Measurements from ENCODE around the gene PTTG2. TPM values are rescaled to one million over a fixed set of nuclear protein-coding genes. Genes with fewer than 3 reads are reported as not detected.

PTTG2 gene
- total and polyA plus RNA-seq, 2 experiments from 2014 or later, result 1.1 TPM; not detected in 1

DNA sequence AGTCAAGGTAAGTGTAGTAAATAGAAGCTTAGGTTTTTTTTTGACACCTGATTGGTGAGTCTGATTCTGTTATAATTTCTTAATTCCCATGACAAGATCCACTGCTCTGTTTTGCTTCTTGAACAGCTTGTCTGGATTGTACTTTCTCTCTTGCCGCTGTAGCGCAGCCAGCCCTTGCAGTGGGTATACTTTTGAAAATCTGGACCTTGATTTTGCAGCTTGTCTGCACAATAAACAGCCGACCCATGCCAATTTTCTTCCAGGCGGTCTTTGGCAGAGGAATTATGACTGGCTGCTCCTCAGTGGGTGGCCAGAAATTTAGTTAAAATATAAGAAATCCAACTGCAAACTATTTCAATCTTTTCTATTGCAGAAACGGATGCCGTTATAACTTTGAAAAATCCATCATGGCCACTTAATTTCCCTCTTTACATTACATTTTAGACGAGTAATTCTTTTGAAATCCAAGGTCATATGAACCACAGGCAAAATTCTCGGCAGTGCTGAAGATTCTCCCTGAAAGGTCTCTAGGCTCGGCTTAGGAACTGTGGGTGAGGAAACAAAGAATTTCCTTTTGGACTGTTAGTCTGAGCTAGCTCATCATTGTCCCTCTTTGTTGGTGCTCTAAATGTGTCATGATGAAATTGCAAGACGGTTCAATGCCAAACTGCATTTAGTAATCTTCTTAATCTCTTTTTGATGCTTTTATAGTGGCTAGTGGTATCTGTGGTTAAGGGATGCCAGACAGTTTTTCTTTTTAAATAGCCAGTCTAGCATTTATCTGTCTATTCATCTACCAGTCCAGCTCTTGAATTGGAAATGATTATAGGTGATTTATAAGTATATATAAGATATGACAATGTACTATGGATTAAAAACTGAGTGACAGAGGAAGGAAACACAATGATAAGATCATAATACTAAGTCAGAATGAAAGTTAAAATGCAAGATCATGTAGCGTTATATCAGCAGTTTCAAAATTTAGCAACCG, 31.5 kb upstream of the PTTG2 start:
- no peak for ATAC-seq
- H3K9me2 ChIP-seq (ENCODE audit: insufficient read depth), result no peaks in the 10 kb centered on the region
- no peak overlapping the region for H3K27ac Mint-ChIP-seq
- H3K4me3 Mint-ChIP-seq, result no peak overlapping the region
- no peaks in the 10 kb centered on the region for H3K27me3 Mint-ChIP-seq (ENCODE audit: insufficient read depth, low read depth, poor library complexity)
- TF ChIP-seq CREB1 (CRISPR knock-in tag; IDR thresholded peaks at IDR 0.05; ENCODE audit: low read depth) (no peak), EZH2phosphoT487 (IDR thresholded peaks at IDR 0.05; ENCODE audit: unreplicated experiment) (no peak), JUNB (IDR thresholded peaks at IDR 0.05; ENCODE audit: unreplicated experiment) (no peak), STAT1 (IDR thresholded peaks at IDR 0.05; ENCODE audit: unreplicated experiment) (no peak), ZNF114 (CRISPR knock-in tag; IDR thresholded peaks at IDR 0.05) (no peak), ZNF331 (CRISPR knock-in tag; IDR thresholded peaks at IDR 0.05; ENCODE audit: low read depth) (no peak), NANOG (IDR thresholded peaks at IDR 0.05; ENCODE audit: borderline replicate concordance) (no peak)
- TF ChIP-seq, protein P1, sequence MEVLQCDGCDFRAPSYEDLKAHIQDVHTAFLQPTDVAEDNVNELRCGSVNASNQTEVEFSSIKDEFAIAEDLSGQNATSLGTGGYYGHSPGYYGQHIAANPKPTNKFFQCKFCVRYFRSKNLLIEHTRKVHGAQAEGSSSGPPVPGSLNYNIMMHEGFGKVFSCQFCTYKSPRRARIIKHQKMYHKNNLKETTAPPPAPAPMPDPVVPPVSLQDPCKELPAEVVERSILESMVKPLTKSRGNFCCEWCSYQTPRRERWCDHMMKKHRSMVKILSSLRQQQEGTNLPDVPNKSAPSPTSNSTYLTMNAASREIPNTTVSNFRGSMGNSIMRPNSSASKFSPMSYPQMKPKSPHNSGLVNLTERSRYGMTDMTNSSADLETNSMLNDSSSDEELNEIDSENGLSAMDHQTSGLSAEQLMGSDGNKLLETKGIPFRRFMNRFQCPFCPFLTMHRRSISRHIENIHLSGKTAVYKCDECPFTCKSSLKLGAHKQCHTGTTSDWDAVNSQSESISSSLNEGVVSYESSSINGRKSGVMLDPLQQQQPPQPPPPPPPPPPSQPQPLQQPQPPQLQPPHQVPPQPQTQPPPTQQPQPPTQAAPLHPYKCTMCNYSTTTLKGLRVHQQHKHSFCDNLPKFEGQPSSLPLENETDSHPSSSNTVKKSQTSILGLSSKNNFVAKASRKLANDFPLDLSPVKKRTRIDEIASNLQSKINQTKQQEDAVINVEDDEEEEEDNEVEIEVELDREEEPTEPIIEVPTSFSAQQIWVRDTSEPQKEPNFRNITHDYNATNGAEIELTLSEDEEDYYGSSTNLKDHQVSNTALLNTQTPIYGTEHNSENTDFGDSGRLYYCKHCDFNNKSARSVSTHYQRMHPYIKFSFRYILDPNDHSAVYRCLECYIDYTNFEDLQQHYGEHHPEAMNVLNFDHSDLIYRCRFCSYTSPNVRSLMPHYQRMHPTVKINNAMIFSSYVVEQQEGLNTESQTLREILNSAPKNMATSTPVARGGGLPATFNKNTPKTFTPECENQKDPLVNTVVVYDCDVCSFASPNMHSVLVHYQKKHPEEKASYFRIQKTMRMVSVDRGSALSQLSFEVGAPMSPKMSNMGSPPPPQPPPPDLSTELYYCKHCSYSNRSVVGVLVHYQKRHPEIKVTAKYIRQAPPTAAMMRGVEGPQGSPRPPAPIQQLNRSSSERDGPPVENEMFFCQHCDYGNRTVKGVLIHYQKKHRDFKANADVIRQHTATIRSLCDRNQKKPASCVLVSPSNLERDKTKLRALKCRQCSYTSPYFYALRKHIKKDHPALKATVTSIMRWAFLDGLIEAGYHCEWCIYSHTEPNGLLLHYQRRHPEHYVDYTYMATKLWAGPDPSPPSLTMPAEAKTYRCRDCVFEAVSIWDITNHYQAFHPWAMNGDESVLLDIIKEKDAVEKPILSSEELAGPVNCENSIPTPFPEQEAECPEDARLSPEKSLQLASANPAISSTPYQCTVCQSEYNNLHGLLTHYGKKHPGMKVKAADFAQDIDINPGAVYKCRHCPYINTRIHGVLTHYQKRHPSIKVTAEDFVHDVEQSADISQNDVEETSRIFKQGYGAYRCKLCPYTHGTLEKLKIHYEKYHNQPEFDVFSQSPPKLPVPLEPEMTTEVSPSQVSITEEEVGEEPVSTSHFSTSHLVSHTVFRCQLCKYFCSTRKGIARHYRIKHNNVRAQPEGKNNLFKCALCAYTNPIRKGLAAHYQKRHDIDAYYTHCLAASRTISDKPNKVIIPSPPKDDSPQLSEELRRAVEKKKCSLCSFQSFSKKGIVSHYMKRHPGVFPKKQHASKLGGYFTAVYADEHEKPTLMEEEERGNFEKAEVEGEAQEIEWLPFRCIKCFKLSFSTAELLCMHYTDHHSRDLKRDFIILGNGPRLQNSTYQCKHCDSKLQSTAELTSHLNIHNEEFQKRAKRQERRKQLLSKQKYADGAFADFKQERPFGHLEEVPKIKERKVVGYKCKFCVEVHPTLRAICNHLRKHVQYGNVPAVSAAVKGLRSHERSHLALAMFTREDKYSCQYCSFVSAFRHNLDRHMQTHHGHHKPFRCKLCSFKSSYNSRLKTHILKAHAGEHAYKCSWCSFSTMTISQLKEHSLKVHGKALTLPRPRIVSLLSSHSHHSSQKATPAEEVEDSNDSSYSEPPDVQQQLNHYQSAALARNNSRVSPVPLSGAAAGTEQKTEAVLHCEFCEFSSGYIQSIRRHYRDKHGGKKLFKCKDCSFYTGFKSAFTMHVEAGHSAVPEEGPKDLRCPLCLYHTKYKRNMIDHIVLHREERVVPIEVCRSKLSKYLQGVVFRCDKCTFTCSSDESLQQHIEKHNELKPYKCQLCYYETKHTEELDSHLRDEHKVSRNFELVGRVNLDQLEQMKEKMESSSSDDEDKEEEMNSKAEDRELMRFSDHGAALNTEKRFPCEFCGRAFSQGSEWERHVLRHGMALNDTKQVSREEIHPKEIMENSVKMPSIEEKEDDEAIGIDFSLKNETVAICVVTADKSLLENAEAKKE (CRISPR knock-in tag; IDR thresholded peaks at IDR 0.05), result no peak
- TF ChIP-seq, protein P2, sequence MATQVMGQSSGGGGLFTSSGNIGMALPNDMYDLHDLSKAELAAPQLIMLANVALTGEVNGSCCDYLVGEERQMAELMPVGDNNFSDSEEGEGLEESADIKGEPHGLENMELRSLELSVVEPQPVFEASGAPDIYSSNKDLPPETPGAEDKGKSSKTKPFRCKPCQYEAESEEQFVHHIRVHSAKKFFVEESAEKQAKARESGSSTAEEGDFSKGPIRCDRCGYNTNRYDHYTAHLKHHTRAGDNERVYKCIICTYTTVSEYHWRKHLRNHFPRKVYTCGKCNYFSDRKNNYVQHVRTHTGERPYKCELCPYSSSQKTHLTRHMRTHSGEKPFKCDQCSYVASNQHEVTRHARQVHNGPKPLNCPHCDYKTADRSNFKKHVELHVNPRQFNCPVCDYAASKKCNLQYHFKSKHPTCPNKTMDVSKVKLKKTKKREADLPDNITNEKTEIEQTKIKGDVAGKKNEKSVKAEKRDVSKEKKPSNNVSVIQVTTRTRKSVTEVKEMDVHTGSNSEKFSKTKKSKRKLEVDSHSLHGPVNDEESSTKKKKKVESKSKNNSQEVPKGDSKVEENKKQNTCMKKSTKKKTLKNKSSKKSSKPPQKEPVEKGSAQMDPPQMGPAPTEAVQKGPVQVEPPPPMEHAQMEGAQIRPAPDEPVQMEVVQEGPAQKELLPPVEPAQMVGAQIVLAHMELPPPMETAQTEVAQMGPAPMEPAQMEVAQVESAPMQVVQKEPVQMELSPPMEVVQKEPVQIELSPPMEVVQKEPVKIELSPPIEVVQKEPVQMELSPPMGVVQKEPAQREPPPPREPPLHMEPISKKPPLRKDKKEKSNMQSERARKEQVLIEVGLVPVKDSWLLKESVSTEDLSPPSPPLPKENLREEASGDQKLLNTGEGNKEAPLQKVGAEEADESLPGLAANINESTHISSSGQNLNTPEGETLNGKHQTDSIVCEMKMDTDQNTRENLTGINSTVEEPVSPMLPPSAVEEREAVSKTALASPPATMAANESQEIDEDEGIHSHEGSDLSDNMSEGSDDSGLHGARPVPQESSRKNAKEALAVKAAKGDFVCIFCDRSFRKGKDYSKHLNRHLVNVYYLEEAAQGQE (IDR thresholded peaks at IDR 0.05; ENCODE audit: unreplicated experiment), result no peak
- TF ChIP-seq, protein P3, sequence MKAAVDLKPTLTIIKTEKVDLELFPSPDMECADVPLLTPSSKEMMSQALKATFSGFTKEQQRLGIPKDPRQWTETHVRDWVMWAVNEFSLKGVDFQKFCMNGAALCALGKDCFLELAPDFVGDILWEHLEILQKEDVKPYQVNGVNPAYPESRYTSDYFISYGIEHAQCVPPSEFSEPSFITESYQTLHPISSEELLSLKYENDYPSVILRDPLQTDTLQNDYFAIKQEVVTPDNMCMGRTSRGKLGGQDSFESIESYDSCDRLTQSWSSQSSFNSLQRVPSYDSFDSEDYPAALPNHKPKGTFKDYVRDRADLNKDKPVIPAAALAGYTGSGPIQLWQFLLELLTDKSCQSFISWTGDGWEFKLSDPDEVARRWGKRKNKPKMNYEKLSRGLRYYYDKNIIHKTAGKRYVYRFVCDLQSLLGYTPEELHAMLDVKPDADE (IDR thresholded peaks at IDR 0.05), result no peak
- TF ChIP-seq, protein P4, sequence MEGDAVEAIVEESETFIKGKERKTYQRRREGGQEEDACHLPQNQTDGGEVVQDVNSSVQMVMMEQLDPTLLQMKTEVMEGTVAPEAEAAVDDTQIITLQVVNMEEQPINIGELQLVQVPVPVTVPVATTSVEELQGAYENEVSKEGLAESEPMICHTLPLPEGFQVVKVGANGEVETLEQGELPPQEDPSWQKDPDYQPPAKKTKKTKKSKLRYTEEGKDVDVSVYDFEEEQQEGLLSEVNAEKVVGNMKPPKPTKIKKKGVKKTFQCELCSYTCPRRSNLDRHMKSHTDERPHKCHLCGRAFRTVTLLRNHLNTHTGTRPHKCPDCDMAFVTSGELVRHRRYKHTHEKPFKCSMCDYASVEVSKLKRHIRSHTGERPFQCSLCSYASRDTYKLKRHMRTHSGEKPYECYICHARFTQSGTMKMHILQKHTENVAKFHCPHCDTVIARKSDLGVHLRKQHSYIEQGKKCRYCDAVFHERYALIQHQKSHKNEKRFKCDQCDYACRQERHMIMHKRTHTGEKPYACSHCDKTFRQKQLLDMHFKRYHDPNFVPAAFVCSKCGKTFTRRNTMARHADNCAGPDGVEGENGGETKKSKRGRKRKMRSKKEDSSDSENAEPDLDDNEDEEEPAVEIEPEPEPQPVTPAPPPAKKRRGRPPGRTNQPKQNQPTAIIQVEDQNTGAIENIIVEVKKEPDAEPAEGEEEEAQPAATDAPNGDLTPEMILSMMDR (conservative IDR thresholded peaks at IDR 0.05; ENCODE audit: low read depth in 2 of 2), result no peak
- H3K4me1 Mint-ChIP-seq, result peaks cover 20% of the 10 kb centered on the region
- H3K4me2 ChIP-seq, result no peak overlapping the region
- no peak overlapping the region for H3K27ac ChIP-seq (ENCODE audit: low read depth)
- no peaks in the 10 kb centered on the region for H3K79me2 ChIP-seq (replicated peaks; ENCODE audit: insufficient read depth)
- H3K36me3 ChIP-seq (ENCODE audit: insufficient read depth), result no peaks in the 10 kb centered on the region
- no peak for DNase-seq (ENCODE audit: low spot score)
- no peaks in the 10 kb centered on the region for H3F3A ChIP-seq (replicated peaks; ENCODE audit: low read depth)
- H3K9me3 Mint-ChIP-seq, result no peaks in the 10 kb centered on the region
- no peak overlapping the region for H2AFZ ChIP-seq
- peaks cover 11% of the 10 kb centered on the region; the same call in 1 of the 2 replicates for H3K4me1 ChIP-seq (ENCODE audit: insufficient read depth)
- H3K27me3 ChIP-seq (ENCODE audit: insufficient read depth), result no peaks in the 10 kb centered on the region
- H4K20me1 ChIP-seq (replicated peaks; ENCODE audit: insufficient read depth), result no peaks in the 10 kb centered on the region
- peaks cover 2% of the 10 kb centered on the region; the same call in 1 of the 3 replicates for H3K36me3 Mint-ChIP-seq (ENCODE audit: low read depth)
- no peak overlapping the region for H3K4me3 ChIP-seq
